Measurements from ENCODE around the gene TTC8.
"Not testable (repeated sequence)": the region's sequence is repeated elsewhere in the genome, so short reads cannot be mapped to it uniquely, and the experiment has no call there.

Gene TTC8

DNA sequence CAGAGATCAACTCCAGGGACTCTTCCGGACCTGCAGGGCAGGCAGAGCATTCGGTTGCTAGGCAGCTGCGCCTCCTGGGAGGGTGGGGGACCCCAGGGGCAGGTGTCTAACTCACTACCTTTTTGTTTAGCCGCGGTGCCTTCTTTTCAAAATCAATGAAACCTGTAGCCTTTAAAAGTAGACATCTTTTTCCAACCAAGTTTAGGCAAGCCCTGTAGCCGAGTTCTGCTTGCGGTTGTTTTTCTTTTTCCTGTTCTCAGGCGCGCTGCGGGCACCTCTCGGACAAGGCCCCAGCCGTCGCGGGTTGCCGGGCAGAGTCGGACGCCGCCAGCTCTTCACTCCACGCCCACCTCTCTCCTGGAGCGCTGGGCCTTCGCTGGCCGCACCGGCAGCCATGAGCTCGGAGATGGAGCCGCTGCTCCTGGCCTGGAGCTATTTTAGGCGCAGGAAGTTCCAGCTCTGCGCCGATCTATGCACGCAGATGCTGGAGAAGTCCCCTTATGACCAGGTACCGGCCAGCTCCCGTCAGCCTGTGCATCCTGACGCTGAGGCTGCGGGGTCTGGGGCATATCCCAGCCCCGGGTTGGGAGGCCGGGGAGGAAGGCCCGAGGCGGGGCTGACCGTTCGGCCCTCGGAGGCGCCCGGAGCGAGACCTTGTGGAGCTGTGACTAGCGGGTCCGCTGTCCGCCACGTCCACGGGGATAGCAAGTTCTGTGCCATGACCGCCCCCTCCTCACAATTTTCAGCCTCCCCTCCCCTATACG, at the start of gene TTC8:
TTC8 (plus strand) TSS at position 338 of the 764 bp plus-strand sequence; CDS start at position 395, 57 bp downstream.
- DNase-seq (ENCODE audit: low read depth, low spot score) = peak; percentile 70

- DNase-seq (ENCODE audit: low read depth, low spot score) = no peak
Observed at GRCh38 chr14:88775532-88775931, 48.9 kb upstream of the TTC8 start.

- DNase-seq (ENCODE audit: low read depth, low spot score) = no peak
Observed at GRCh38 chr14:88785911-88786310, 38.5 kb upstream of the TTC8 start.

DNA sequence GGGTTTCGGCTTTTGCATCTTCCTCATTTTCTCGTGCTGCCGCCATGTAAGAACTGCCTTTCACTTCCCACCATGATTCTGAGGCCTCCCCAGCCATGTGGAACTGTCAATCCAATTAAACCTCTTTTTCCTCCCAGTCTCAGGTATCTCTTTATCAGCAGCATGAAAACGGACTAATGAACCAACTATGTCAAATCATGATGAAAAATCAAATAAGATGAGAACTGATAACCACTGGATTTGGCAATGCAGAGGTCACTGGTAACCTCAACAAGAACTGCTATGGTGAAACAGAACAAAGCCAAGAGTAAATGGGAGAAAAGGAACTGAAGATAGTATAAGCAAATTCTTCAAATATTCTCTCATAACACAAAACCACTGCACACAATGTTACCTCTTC, 37.7 kb upstream of the TTC8 start:
- DNase-seq (ENCODE audit: low read depth, low spot score) = no peak

GRCh38 chr14:88789573-88789972, 34.9 kb upstream of the TTC8 start:
- not testable (repeated sequence) for DNase-seq (ENCODE audit: low read depth, low spot score)

DNA sequence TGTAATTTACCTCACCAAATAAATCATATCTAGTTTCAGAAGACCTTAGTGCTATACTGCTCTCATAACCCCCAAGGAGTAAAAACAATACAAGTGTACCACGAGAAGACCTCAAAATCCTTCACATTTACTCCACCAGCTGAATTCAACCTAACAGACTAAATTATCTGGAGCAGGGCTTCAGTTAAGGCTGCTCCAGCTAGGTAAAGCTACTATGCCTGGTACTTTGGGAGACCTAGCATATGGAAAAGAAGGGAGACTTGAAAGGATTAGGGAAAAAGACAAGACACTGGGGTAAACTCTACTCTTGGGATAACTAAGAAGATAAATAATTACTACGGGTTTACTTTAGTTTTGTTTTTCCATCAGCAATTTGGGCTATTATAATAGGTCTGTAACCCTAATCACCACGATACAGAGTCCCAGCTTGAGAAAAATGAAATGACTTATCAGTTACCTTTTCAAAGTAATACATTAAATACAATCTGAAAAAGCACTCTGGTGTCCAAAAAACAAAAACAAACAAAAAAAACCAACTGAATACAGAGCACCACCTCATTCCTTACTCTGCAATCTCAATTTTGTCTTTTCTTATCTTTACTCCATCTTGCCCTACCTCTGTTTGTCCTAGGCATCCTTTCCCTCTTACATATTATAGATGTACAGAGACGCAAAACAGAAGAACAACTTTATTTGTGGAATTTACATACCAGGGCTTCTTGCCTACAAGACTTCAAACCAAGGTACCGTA, 33.8 kb upstream of the TTC8 start:
- no peak for DNase-seq (ENCODE audit: low read depth, low spot score)

- DNase-seq (ENCODE audit: low read depth, low spot score) = no peak
Observed at GRCh38 chr14:88791252-88791621, 33.2 kb upstream of the TTC8 start.

GRCh38 chr14:88791629-88792472, 32.6 kb upstream of the TTC8 start:
- no peak for DNase-seq (ENCODE audit: low read depth, low spot score)

DNA sequence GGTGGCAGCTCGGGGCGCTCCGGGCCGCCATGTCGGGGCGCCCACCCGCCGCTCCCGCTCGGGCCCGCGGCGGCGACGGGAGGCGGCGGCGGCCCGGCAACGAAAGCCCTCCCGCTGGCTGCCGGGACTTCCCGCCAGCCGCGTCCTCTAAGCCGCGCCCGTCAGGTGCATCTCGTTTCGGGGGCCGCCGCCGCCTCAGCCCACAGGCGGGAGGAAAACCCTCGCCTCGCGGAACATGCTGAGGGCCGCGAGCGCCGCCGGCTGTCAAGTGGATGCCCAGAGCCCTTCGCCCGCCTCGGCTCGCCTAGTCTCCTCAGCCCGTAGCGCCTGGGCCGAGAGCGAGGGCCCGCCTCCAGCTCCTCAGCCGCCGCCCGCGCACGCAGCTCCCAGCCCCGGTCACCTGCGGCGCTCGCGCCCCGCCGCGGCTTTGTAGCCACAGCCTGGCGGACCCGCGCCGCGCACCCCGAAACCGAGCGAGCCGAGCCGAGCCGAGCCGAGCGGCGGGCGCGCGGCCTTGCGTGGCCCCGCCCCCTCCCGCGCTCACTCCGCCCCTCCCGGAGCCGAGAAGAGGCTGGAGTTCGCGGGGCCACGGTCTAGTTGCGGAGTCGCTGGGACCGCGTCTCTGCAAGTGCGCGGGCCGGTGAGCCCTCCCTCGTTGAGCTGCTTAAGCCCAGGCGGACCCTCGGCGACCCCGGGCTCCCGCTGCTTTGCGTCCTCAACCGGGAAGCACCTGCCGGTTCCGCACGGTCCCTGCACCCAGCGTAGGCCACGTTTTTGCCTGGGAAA, 31.8 kb upstream of the TTC8 start, which contains the start of gene EML5:
EML5 (minus strand) TSS at position 481 of the 786 bp plus-strand sequence; CDS start at position 31, 450 bp downstream.
- no peak for DNase-seq (ENCODE audit: low read depth, low spot score)

GRCh38 chr14:88793259-88793625, 31.2 kb upstream of the TTC8 start:
- no peak for DNase-seq (ENCODE audit: low read depth, low spot score)

DNA sequence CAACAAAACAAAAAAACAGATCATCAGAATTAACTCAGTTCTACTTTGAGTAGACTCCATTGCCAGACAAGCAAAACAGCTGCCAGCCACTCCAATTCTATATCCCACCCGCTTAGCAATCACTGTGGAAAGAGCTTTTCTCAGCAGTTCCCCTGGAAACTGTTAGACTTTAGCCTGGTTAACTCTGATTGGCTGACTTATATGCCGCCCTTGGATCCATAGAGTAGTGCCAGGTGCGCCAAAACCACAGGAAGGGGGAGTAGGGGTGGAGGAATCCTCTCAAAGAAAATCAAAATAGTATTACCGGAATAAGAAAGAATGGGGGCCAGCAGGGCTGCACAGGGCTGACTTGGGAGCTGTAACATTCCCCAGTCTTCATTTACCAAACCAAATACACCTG, 26.3 kb upstream of the TTC8 start:
- DNase-seq (ENCODE audit: low read depth, low spot score) = no peak

DNA sequence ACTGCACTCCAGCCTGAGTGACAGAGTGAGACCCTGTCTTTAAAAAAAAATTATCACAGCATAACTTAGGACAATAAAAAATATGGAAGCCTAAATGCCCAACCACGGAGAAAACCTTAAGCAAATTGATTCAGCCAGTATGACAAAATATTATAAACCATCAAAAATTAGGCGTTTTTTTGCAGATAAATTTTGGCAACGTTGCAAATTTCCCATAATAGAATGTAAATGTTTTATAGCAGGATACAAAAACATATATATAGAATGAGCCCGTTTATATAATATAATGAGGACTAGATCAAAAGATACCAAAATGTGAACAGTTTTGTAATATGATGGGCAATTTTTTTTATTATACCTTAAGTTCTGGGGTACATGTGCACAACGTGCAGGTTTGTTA, 24.9 kb upstream of the TTC8 start:
- DNase-seq (ENCODE audit: low read depth, low spot score) = no peak

- DNase-seq (ENCODE audit: low read depth, low spot score) = no peak
Observed at GRCh38 chr14:88802596-88802995, 21.9 kb upstream of the TTC8 start.

DNA sequence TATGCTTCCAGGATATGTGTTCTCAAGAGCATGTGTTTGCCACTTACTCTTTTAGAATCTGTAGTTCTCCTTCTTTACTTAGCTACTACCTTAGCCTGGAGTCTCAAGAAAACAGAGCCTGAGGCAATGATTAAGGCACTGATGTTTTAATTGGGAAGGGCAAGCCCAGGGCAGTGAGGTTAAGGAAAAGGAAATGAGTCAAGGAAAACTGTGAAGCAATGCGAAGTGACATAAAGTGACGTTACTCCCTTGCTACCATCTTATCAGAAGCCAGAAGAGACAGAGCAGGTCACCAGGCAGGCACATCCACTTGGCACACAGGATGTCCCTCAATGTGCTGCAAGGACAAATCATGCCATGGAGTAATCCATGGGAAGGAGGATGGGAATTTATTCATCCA, 20.4 kb upstream of the TTC8 start:
- DNase-seq (ENCODE audit: low read depth, low spot score) = no peak

DNA sequence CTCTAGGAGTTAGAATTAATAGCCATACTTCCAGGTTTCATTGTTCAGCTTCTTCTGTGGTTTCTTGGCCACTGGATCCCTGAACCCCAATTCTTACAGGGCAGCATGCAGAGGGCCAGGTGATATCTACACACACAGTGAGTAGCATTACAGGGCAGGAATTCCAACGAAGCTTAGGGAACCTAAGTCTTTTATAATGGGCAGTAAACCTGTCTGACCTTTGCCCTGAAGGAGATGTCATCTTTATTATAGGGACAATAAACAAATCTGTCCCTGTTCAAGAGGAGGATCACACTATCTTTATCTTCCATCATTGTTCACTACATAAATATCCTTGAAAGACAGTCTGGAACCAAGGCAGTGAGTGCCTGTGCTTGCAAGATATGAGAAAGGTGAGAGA, 20.0 kb upstream of the TTC8 start:
- DNase-seq (ENCODE audit: low read depth, low spot score) = no peak

DNA sequence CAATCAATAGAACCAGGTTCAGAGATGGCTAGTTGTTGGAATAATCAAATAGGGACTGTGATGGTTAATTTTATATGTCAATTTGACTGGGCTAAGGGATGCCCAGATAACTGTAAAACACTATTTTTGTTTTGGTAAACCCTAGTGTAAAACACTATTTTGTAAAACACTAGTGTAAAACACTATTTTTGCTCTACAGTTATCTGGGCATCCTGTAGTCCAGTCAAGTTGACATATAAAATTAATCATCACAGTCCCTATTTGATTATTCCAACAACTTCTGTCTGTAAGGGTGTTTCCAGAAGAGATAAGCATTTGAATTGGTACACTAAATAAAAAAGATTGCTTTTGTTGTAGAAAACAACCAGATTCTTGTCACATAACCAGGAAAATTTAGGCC, 16.1 kb upstream of the TTC8 start:
- DNase-seq (ENCODE audit: low read depth, low spot score) = no peak

- DNase-seq (ENCODE audit: low read depth, low spot score) = no peak
Observed at GRCh38 chr14:88815980-88816379, 8.5 kb upstream of the TTC8 start.

- DNase-seq (ENCODE audit: low read depth, low spot score) = no peak
Observed at GRCh38 chr14:88818018-88818417, 6.4 kb upstream of the TTC8 start.

DNA sequence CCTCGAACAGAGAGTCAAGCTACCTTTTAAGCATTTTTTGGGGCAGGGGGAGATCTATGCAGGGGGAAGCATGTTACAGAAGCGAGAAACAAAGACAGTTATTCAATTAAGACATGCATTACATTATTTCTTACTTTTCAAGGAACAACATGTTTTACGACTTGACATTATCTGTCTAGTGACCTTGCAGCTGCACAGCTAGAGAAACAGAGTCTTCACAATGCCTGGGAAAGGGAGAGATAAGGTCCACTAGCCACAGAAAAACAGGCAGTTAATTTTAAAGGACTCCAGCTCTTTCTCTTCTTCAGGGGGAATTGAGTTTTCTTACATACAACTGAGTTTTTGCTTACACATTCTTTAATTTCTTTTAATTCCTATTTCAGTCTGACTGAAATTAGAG, 4.8 kb upstream of the TTC8 start:
- DNase-seq (ENCODE audit: low read depth, low spot score) = not testable (repeated sequence)

- DNase-seq (ENCODE audit: low read depth, low spot score) = no peak
Observed at GRCh38 chr14:88821378-88821777, 3.1 kb upstream of the TTC8 start.

DNA sequence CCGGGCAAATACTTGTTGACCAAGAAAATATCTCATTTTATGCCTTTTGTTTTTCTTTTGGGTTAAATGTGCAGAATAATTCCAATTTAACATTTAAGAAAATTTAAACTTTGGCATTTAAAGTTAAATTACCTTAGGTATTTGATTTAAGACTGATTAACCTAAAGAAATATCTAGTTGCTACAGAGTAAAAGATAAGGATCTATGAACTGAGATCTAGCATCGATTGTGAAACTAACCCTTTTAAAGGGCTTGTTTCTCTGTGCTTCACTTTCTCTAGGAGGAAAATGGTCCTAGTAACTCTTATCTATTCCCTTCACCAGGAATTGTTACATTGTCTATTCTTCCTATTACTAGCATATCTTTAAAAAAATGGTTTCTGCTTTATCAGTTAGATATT, 2.6 kb upstream of the TTC8 start:
- no peak for DNase-seq (ENCODE audit: low read depth, low spot score)

DNA sequence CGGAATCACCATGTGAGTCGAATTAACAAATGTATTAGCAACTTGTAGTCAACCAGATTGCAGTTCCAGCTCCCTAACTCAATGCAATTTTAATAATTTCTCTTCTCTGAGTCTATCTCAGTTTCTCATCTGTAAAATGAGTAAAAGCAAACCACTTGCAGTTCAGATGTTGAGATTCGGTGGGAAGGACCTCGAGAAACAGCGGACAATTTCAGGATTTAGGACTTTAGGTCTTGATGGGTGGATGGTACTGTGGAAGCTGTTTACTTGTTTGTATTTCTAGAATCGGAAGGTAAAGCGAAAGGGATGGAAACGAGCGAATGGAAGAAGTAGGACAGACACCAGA, 510 bp upstream of the TTC8 start:
- DNase-seq (ENCODE audit: low read depth, low spot score) = no peak

Data from brain pericyte (primary cell).